GM18511 (cell line): ENCODE measurements around the gene CHRNA4.

Experiments
- ATAC-seq: cut with Tn5 transposase; IDR thresholded peaks from one replicate; pipeline ENCODE4 v1.9.1; 2021; ENCODE audit warnings: mild to moderate bottlenecking, moderate library complexity; ENCODE audit not compliant: unreplicated experiment

Gene CHRNA4

GRCh38 chr20:63295018-63295417 lies 66.1 kb downstream of the CHRNA4 start:
- ATAC-seq, result no peak

GRCh38 chr20:63294536-63294900 lies 66.6 kb downstream of the CHRNA4 start:
- ATAC-seq, result no peak

GRCh38 chr20:63293871-63294535 lies 67.1 kb downstream of the CHRNA4 start:
- ATAC-seq, result no peak

- no peak for ATAC-seq
Measured at GRCh38 chr20:63293456-63293855, 67.7 kb downstream of the CHRNA4 start.
